Activated CD4-positive, alpha-beta memory T cell treated with anti-CD3 and anti-CD28 coated beads, Interleukin-2, amount 10 ng/mL, durations not matched to agents 7 days and 5 days (primary cell): ENCODE data around the gene STAG2. TPM values are rescaled to one million over a fixed set of nuclear protein-coding genes. Genes with fewer than 3 reads are reported as not detected.
"Not testable (repeated sequence)": the region's sequence is repeated elsewhere in the genome, so short reads cannot be mapped to it uniquely, and the experiment has no call there.

Experiments used
- CTCF ChIA-PET: fragments of 350-600 bp; sonication (Branson Sonifier 250); formaldehyde crosslinking; loops from one replicate; lab custom pipeline; 2021; ENCODE audit warnings: antibody characterized with exemption, inconsistent platforms; lab: Charles Lee
- POLR2A ChIA-PET: fragments of 350-600 bp; sonication (Branson Sonifier 250); formaldehyde crosslinking; loops from one replicate; lab custom pipeline; 2021; ENCODE audit warnings: antibody characterized with exemption; lab: Charles Lee
- DNase-seq: peaks from one replicate; pipeline ENCODE4 v3.0.0-alpha.2; 2020
- H3K27ac Mint-ChIP-seq: one replicate; pipeline ENCODE4 v1.8.0; 2021; ENCODE audit warnings: mild to moderate bottlenecking, mixed read lengths
- H3K27me3 Mint-ChIP-seq: one replicate; pipeline ENCODE4 v1.8.0; 2021; ENCODE audit warnings: mixed read lengths
- H3K36me3 Mint-ChIP-seq: one replicate; pipeline ENCODE4 v1.8.0; 2021; ENCODE audit warnings: low read depth, mixed read lengths
- H3K4me1 Mint-ChIP-seq: one replicate; pipeline ENCODE4 v1.8.0; 2021; ENCODE audit warnings: mixed read lengths
- H3K4me3 Mint-ChIP-seq: one replicate; pipeline ENCODE4 v1.8.0; 2021; ENCODE audit warnings: mild to moderate bottlenecking, mixed read lengths
- H3K9me3 Mint-ChIP-seq: one replicate; pipeline ENCODE4 v1.8.0; 2021; ENCODE audit warnings: mixed read lengths
- total RNA-seq, 2 experiments: library from RNA; stranded (reverse); gene quantifications; one replicate each; pipeline ENCODE4 v1.2.3, GENCODE V29; 2021

STAG2 gene
- total RNA-seq, 2 experiments from 2014 or later, result 87.8 to 89.6 TPM

DNA sequence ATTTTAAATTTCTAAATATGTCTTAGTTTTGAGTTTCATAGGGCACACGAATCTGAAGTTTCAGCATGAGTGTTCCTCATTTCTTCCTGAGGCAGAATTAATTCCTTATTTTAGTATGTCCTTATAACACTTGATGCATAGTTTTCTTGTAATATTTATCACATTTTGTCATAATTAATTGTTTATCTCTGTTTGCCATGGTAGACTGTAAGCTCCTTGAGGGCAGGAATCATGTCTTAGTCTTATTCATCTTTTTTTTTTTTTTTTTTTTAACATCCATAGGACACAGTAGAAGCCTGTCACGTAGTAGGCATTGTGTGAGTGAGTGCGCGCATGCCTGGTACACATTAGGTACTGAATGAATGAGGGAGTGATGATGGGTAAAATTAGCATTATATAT is 131.7 kb downstream of the STAG2 start:
- Mint-ChIP-seq H3K27ac (no peak overlapping the region), H3K4me3 (no peak overlapping the region), H3K27me3 (no peaks in the 10 kb centered on the region), H3K36me3 (peaks cover 69% of the 10 kb centered on the region), H3K9me3 (no peaks in the 10 kb centered on the region), H3K4me1 (peaks cover 4% of the 10 kb centered on the region)
- ChIA-PET POLR2A (no interaction called here), CTCF (no interaction called here)
- DNase-seq, result no peak

DNA sequence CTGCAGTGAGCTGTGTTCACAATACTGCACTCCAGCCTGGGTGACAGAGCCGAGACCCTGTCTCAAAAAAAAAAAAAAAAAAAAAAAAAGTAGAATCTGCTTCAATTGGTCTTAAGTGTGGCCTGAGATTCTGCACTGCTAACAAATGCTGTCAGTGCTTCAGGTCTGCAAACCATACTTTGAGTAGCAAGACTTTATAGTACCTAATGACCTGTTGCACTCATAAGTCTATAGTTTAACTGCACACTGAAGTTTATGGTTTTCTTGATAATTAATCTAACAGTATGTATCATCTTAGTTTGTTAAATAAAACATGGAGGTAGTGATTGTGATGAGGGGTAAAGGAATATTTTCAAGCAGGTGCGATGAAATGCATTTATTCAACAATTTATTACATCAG is 135.6 kb downstream of the STAG2 start:
- Mint-ChIP-seq H3K27me3 (no peaks in the 10 kb centered on the region), H3K4me1 (no peaks in the 10 kb centered on the region), H3K4me3 (no peak overlapping the region), H3K9me3 (no peaks in the 10 kb centered on the region), H3K36me3 (peaks cover 46% of the 10 kb centered on the region), H3K27ac (no peak overlapping the region)
- no peak for DNase-seq
- ChIA-PET POLR2A (no interaction called here), CTCF (interaction anchor here (1.8 kb wide), 1 partner anchor 11 kb away, joined by 4 read pairs; no protein-coding TSS in a partner anchor)

DNA sequence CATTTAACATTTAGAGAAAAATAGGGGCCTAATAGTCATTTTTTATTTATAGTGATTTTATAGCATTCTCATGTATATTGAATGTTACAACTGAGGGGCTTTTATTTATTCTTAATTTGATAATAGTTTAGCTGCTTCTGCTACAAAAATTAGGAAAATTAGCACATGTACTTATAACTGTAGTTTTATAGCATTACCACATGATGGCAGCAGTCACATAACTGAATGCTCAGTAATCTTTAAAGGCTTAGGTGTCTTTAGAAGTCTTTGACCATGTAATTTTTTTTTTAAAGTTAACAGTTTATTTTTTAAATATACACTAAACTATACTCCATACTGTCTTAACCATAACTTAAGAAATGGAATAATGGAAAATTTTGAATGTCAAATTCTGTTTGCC is 136.6 kb downstream of the STAG2 start:
- H3K9me3 Mint-ChIP-seq, result no peaks in the 10 kb centered on the region

GRCh38 chrX:124103966-124104365 is 142.5 kb downstream of the STAG2 start:
- CTCF ChIA-PET, result no interaction called here
- H3K27ac Mint-ChIP-seq, result no peak overlapping the region
- no peak for DNase-seq
- H3K9me3 Mint-ChIP-seq, result no peaks in the 10 kb centered on the region
- POLR2A ChIA-PET, result no interaction called here
- no peaks in the 10 kb centered on the region for H3K27me3 Mint-ChIP-seq
- H3K4me1 Mint-ChIP-seq, result no peaks in the 10 kb centered on the region
- H3K4me3 Mint-ChIP-seq, result no peak overlapping the region
- H3K36me3 Mint-ChIP-seq, result peaks cover 23% of the 10 kb centered on the region

More for the DNA sequence above, 136.6 kb downstream of the STAG2 start:
- H3K27me3 Mint-ChIP-seq, result no peaks in the 10 kb centered on the region
- no peak overlapping the region for H3K27ac Mint-ChIP-seq
- CTCF ChIA-PET, result interaction anchor here (1.8 kb wide), 1 partner anchor 12 kb away, joined by 4 read pairs; no protein-coding TSS in a partner anchor
- POLR2A ChIA-PET, result interaction anchor here (0.7 kb wide), 1 partner anchor 269 kb away, joined by 3 read pairs; no protein-coding TSS in a partner anchor
- H3K36me3 Mint-ChIP-seq, result peaks cover 39% of the 10 kb centered on the region
- no peaks in the 10 kb centered on the region for H3K4me1 Mint-ChIP-seq
- H3K4me3 Mint-ChIP-seq, result no peak overlapping the region
- DNase-seq, result no peak

DNA sequence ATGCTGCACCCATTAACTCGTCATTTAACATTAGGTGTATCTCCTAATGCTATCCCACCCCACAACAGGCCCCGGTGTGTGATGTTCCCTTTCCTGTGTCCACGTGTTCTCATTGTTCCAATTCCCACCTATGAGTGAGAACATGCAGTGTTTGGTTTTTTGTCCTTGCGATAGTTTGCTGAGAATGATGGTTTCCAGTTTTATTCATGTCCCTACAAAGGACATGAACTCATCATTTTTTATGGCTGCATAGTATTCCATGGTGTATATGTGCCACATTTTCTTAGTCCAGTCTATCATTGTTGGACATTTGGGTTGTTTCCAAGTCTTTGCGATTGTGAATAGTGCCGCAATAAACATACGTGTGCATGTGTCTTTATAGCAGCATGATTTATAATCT is 143.0 kb downstream of the STAG2 start:
- DNase-seq, POLR2A ChIA-PET, H3K4me1 Mint-ChIP-seq, H3K27ac Mint-ChIP-seq, H3K27me3 Mint-ChIP-seq, CTCF ChIA-PET, H3K9me3 Mint-ChIP-seq, H3K4me3 Mint-ChIP-seq: not testable (repeated sequence)
- H3K36me3 Mint-ChIP-seq, result peaks cover 20% of the 10 kb centered on the region

- Mint-ChIP-seq H3K9me3 (no peaks in the 10 kb centered on the region), H3K4me3 (no peak overlapping the region), H3K36me3 (peaks cover 4% of the 10 kb centered on the region), H3K27me3 (no peaks in the 10 kb centered on the region), H3K4me1 (no peaks in the 10 kb centered on the region), H3K27ac (no peak overlapping the region)
- no peak for DNase-seq
- POLR2A ChIA-PET, result no interaction called here
- CTCF ChIA-PET, result no interaction called here
These were observed 152.4 kb downstream of the STAG2 start for GRCh38 chrX:124113621-124114600.

- Mint-ChIP-seq H3K9me3 (no peaks in the 10 kb centered on the region), H3K36me3 (no peaks in the 10 kb centered on the region), H3K27me3 (no peaks in the 10 kb centered on the region), H3K4me3 (no peak overlapping the region), H3K27ac (no peak overlapping the region), H3K4me1 (no peaks in the 10 kb centered on the region)
- CTCF ChIA-PET, result no interaction called here
- POLR2A ChIA-PET, result no interaction called here
- DNase-seq, result no peak
These were observed 155.8 kb downstream of the STAG2 start for GRCh38 chrX:124117325-124117724.

GRCh38 chrX:124125471-124125870 is 164.0 kb downstream of the STAG2 start:
- H3K4me3 Mint-ChIP-seq, result no peak overlapping the region
- CTCF ChIA-PET, result no interaction called here
- no peaks in the 10 kb centered on the region for H3K9me3 Mint-ChIP-seq
- POLR2A ChIA-PET, result no interaction called here
- no peaks in the 10 kb centered on the region for H3K36me3 Mint-ChIP-seq
- no peak overlapping the region for H3K27ac Mint-ChIP-seq
- H3K4me1 Mint-ChIP-seq, result no peaks in the 10 kb centered on the region
- H3K27me3 Mint-ChIP-seq, result no peaks in the 10 kb centered on the region
- DNase-seq, result no peak

DNA sequence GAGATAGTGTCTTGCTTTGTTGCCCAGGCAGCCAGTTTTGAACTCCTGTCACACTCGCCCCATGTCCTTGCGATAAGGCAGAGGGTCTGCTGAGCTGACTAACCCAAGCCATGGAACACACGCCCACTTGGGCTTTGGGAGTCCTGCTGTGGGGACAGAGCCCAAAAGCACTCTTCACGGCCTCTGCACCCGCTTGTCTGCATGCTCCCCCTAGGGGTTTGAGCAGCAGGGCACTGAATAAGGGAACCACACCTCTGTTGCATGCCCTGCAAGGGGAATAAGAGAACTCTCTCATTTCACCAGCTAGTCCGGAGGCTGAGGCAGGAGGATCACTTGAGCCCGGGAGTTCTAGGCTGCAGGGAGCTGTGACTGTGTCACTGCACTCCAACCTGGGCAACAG is 166.0 kb downstream of the STAG2 start:
- H3K36me3 Mint-ChIP-seq, result no peaks in the 10 kb centered on the region
- no peak for DNase-seq
- no peaks in the 10 kb centered on the region for H3K27me3 Mint-ChIP-seq
- CTCF ChIA-PET, result interaction anchor here (0.7 kb wide), 2 partner anchors 21 to 133 kb away, joined by 3 to 5 read pairs; no protein-coding TSS in a partner anchor
- POLR2A ChIA-PET, result no interaction called here
- H3K27ac Mint-ChIP-seq, result no peak overlapping the region
- H3K4me1 Mint-ChIP-seq, result no peaks in the 10 kb centered on the region
- H3K4me3 Mint-ChIP-seq, result no peak overlapping the region
- no peaks in the 10 kb centered on the region for H3K9me3 Mint-ChIP-seq

DNA sequence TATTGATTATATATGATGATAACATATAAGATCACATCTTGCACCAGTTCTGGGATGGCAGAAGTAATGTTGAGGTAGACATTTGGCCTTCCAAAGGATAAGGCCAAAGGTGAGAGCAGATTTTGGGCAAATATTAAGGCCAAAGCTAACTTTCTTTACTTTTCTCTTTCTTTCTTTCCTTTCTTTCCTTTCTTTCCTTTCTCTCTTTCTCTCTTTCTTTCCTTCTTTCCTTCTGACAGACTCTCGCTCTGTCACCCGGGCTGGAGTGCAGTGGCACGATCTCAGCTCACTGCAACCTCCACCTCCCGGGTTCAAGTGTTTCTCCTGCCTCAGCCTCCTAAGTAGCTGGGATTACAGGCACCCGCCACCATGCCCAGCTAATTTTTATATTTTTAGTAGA is 170.9 kb downstream of the STAG2 start:
- H3K36me3 Mint-ChIP-seq, POLR2A ChIA-PET, H3K27ac Mint-ChIP-seq, CTCF ChIA-PET, H3K27me3 Mint-ChIP-seq, H3K4me1 Mint-ChIP-seq, H3K9me3 Mint-ChIP-seq, H3K4me3 Mint-ChIP-seq, DNase-seq: not testable (repeated sequence)

GRCh38 chrX:124145749-124146148 is 184.2 kb downstream of the STAG2 start:
- peaks cover 3% of the 10 kb centered on the region for H3K9me3 Mint-ChIP-seq
- no peak for DNase-seq
- CTCF ChIA-PET, result no interaction called here
- no peaks in the 10 kb centered on the region for H3K27me3 Mint-ChIP-seq
- POLR2A ChIA-PET, result no interaction called here
- no peaks in the 10 kb centered on the region for H3K4me1 Mint-ChIP-seq
- H3K27ac Mint-ChIP-seq, result no peak overlapping the region
- H3K36me3 Mint-ChIP-seq, result no peaks in the 10 kb centered on the region
- no peak overlapping the region for H3K4me3 Mint-ChIP-seq

- Mint-ChIP-seq H3K27ac (no peak overlapping the region), H3K27me3 (no peaks in the 10 kb centered on the region), H3K4me3 (no peak overlapping the region), H3K4me1 (no peaks in the 10 kb centered on the region), H3K36me3 (no peaks in the 10 kb centered on the region), H3K9me3 (peaks cover 3% of the 10 kb centered on the region)
- no peak for DNase-seq
- POLR2A ChIA-PET, result no interaction called here
- CTCF ChIA-PET, result no interaction called here
These were observed 189.7 kb downstream of the STAG2 start for GRCh38 chrX:124151195-124151594.
